RWPE2 (cell line): ENCODE results near the gene WDR38.

Source experiments
- ATAC-seq: fragments of 200-7000 bp; cut with Tn5 transposase; 3 replicates; pipeline ENCODE4 v1.9.1; 2021; ENCODE audit warnings: low read depth
- DNase-seq: peaks from one replicate; pipeline ENCODE4 v3.0.0-alpha.2; 2020; ENCODE audit warnings: low spot score
- H3K27ac ChIP-seq: fragments of 450-650 bp; 2 replicates; pipeline ENCODE4 v1.5.1; 2017; ENCODE audit warnings: mild to moderate bottlenecking; ENCODE audit not compliant: poor library complexity, severe bottlenecking
- H3K27me3 ChIP-seq: fragments of 250-450 bp; sonication (Bioruptor Pico); 2 replicates; pipeline ENCODE4 v1.5.1; 2021; ENCODE audit warnings: mild to moderate bottlenecking, moderate library complexity; ENCODE audit not compliant: insufficient read depth, poor library complexity, severe bottlenecking
- H3K36me3 ChIP-seq: fragments of 250-450 bp; sonication (Bioruptor Pico); 2 replicates; pipeline ENCODE4 v1.5.1; 2020; ENCODE audit warnings: low read depth, mild to moderate bottlenecking, moderate library complexity
- H3K4me1 ChIP-seq: fragments of 250-450 bp; sonication (Bioruptor Pico); 2 replicates; pipeline ENCODE4 v1.5.1; 2021; ENCODE audit warnings: mild to moderate bottlenecking, moderate library complexity; ENCODE audit not compliant: insufficient read depth, poor library complexity, severe bottlenecking
- H3K4me3 ChIP-seq: fragments of 250-450 bp; sonication (Bioruptor Pico); 2 replicates; pipeline ENCODE4 v1.5.1; 2021; ENCODE audit warnings: mild to moderate bottlenecking, moderate library complexity; ENCODE audit not compliant: severe bottlenecking
- H3K9me3 ChIP-seq: fragments of 250-450 bp; sonication (Bioruptor Pico); 2 replicates; pipeline ENCODE4 v1.5.1; 2021; ENCODE audit warnings: mild to moderate bottlenecking, moderate library complexity; ENCODE audit not compliant: severe bottlenecking
- CTCF ChIP-seq: fragments of 450-650 bp; IDR thresholded peaks from one replicate; pipeline ENCODE4 v1.5.1; 2017; ENCODE audit warnings: mild to moderate bottlenecking, moderate library complexity; ENCODE audit not compliant: poor library complexity, severe bottlenecking

The WDR38 gene

GRCh38 chr9:124861342-124862229 lies 8.3 kb downstream of the WDR38 start, which contains the start of the genes ARPC5L and RPL35:
Gene ARPC5L (plus strand): TSS chr9:124862130. CDS start chr9:124869291, 7,161 bp downstream.
Gene RPL35 (minus strand): TSS chr9:124861957. CDS start chr9:124861912, 45 bp downstream.
- H3K4me3 ChIP-seq: peak within 1 kb of the TSS; percentile 94
- DNase-seq (peak; percentile 94), ATAC-seq (peak; percentile 84)
- peaks cover 47% of the 10 kb centered on the region for H3K36me3 ChIP-seq
- H3K27me3 ChIP-seq: no peaks in the 10 kb centered on the region
- no peaks in the 10 kb centered on the region for H3K9me3 ChIP-seq
- peaks cover 9% of the 10 kb centered on the region for H3K4me1 ChIP-seq
- peak within 1 kb of the TSS; percentile 78 for H3K27ac ChIP-seq
- peak; percentile 32 for TF ChIP-seq CTCF

GRCh38 chr9:124863371-124863871 lies 10.2 kb downstream of the WDR38 start:
- ATAC-seq (peak; percentile 59), DNase-seq (peak; percentile 49)
- Histone ChIP-seq H3K27ac (peak overlapping the region; percentile 78), H3K36me3 (peaks cover 31% of the 10 kb centered on the region), H3K4me3 (peak overlapping the region; percentile 94), H3K9me3 (no peaks in the 10 kb centered on the region), H3K27me3 (no peaks in the 10 kb centered on the region), H3K4me1 (peaks cover 9% of the 10 kb centered on the region)
- TF ChIP-seq CTCF: no peak

GRCh38 chr9:124868511-124869465 lies 15.5 kb downstream of the WDR38 start:
- ATAC-seq: peak; percentile 85
- H3K4me3 ChIP-seq: peak overlapping the region; percentile 66
- DNase-seq: peak; percentile 87

GRCh38 chr9:124869466-124869985 lies 16.3 kb downstream of the WDR38 start:
- peak overlapping the region; percentile 66 for H3K4me3 ChIP-seq
- no peaks in the 10 kb centered on the region for H3K9me3 ChIP-seq
- DNase-seq: no peak
- H3K36me3 ChIP-seq: peaks cover 33% of the 10 kb centered on the region
- H3K27ac ChIP-seq: peak overlapping the region; percentile 87
- ATAC-seq: peak; percentile 28
- no peak for TF ChIP-seq CTCF
- H3K4me1 ChIP-seq: peaks cover 27% of the 10 kb centered on the region
- H3K27me3 ChIP-seq: no peaks in the 10 kb centered on the region

More at GRCh38 chr9:124868511-124869465, 15.5 kb downstream of the WDR38 start:
- peaks cover 26% of the 10 kb centered on the region for H3K36me3 ChIP-seq
- H3K27ac ChIP-seq: peak overlapping the region; percentile 87
- peaks cover 28% of the 10 kb centered on the region for H3K4me1 ChIP-seq
- H3K9me3 ChIP-seq: no peaks in the 10 kb centered on the region
- peak; percentile 45 for TF ChIP-seq CTCF
- no peaks in the 10 kb centered on the region for H3K27me3 ChIP-seq
